Tibial artery (tissue), 4 donors: ENCODE results near the gene TMEM165.

Experiments used
- DNase-seq, 2 donors: peaks; one replicate each; pipeline ENCODE4 v3.0.0-alpha.2; 2019
- H3K27ac ChIP-seq, 2 donors: fragments of 200-600 bp; sonication (generic) in 1 of 2; 1 replicate in 1 of 2; 2 replicates in 1 of 2; pipeline ENCODE4 v1.5.1; 2018 to 2019; ENCODE audit warnings: mild to moderate bottlenecking in 1 of 2
- H3K27me3 ChIP-seq, 2 donors: fragments of 200-600 bp; sonication (generic) in 1 of 2; one replicate each; pipeline versions ENCODE4 v1.5.1 to v1.6.0; 2016 to 2019
- H3K36me3 ChIP-seq, 3 donors: fragments of 200-600 bp; sonication (generic) in 2 of 3; one replicate each; pipeline ENCODE4 v1.5.1; 2016 to 2019; ENCODE audit warnings: mild to moderate bottlenecking in 2 of 3
- H3K4me1 ChIP-seq, 4 donors: fragments of 200-600 bp; sonication (generic) in 2 of 4; 1 replicate in 3 of 4; 2 replicates in 1 of 4; pipeline ENCODE4 v1.5.1; 2016 to 2019
- H3K4me3 ChIP-seq, 2 donors: fragments of 200-600 bp; sonication (generic) in 1 of 2; 1 replicate in 1 of 2; 2 replicates in 1 of 2; pipeline ENCODE4 v1.5.1; 2018 to 2019; ENCODE audit warnings: mild to moderate bottlenecking in 2 of 2
- H3K9me3 ChIP-seq, 3 donors: fragments of 200-600 bp; sonication (generic) in 1 of 3; one replicate each; pipeline ENCODE4 v1.5.1; 2016 to 2019
- CTCF ChIP-seq, 2 experiments: fragments of 200-600 bp in 1 of 2; fragments of 450-650 bp in 1 of 2; IDR thresholded peaks; one replicate each; pipeline ENCODE4 v1.5.1; 2017 to 2019; ENCODE audit warnings: antibody characterized with exemption in 2 of 2, mild to moderate bottlenecking in 1 of 2, moderate library complexity in 1 of 2
- intact Hi-C: fragments of 100-400 bp; cut with DNase I; formaldehyde crosslinking; loops from one replicate; pipeline ENCODE4 v1.15.0; 2023; ENCODE audit warnings: low total_unique reads

The TMEM165 gene

GRCh38 chr4:55373461-55373860 lies 22.3 kb upstream of the TMEM165 start:
- TF ChIP-seq CTCF (IDR thresholded peaks at IDR 0.05), result no peak
- intact Hi-C loops, result no loop called here

GRCh38 chr4:55376698-55377097 lies 19.1 kb upstream of the TMEM165 start:
- no peak for DNase-seq
- no peaks in the 10 kb centered on the region for H3K9me3 ChIP-seq
- no peaks in the 10 kb centered on the region for H3K27me3 ChIP-seq
- intact Hi-C loops, result no loop called here
- TF ChIP-seq CTCF (IDR thresholded peaks at IDR 0.05), result no peak
- no peaks in the 10 kb centered on the region for H3K4me1 ChIP-seq
- H3K36me3 ChIP-seq, result no peaks in the 10 kb centered on the region
- no peak overlapping the region for H3K27ac ChIP-seq
- no peak overlapping the region for H3K4me3 ChIP-seq

More at GRCh38 chr4:55373461-55373860, 22.3 kb upstream of the TMEM165 start:
- Histone ChIP-seq H3K36me3 (peaks cover 0 to 14% (median 0%) of the 10 kb centered on the region in 3 donors), H3K27me3 (no peaks in the 10 kb centered on the region), H3K4me3 (no peak overlapping the region), H3K4me1 (no peaks in the 10 kb centered on the region), H3K27ac (no peak overlapping the region), H3K9me3 (no peaks in the 10 kb centered on the region)
- DNase-seq, result no peak

DNA sequence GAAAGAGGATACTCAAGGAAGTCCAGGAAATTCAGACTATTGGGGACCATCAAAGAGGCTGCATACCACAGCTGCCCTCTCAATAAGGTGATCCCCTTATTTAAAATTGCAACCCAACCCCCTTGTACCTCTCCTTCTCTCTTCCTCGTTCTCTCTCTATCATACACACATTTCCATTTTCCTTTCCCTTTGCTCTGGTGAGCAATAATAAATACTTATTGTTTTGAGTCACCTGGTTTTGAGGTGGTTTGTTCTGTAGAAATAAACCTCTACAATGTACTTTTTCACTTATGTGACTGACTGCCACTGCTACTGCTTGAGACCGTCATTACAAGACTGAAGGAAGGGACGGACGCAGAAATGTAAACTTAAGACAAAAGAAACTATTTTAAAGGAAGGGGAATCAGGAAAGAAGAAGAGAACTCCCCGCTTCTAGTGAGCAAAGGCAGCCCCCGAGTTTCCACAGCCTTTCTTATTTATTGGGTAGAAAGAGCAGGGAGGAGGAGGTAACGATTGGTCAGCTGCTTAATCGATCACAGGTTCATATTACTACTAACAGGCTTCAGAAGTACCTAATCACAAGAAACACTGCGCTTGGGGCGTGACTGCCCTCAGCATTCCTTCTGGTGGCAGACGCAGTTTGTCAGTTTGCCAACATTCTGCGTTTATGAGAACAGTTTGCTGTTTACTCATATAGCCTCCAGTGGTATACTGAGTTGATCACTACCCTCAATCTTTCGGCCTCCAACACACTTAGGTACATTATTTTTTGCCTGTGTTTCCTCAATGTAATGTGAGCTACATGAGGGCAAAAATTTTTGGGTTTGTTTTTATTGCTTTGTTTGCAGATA lies 16.9 kb upstream of the TMEM165 start:
- Histone ChIP-seq H3K9me3 (no peaks in the 10 kb centered on the region), H3K27ac (no peak overlapping the region), H3K4me3 (no peak overlapping the region), H3K36me3 (no peaks in the 10 kb centered on the region), H3K27me3 (no peaks in the 10 kb centered on the region), H3K4me1 (no peaks in the 10 kb centered on the region)
- DNase-seq, result no peak
- no peak for TF ChIP-seq CTCF (IDR thresholded peaks at IDR 0.05)
- intact Hi-C loops, result no loop called here

DNA sequence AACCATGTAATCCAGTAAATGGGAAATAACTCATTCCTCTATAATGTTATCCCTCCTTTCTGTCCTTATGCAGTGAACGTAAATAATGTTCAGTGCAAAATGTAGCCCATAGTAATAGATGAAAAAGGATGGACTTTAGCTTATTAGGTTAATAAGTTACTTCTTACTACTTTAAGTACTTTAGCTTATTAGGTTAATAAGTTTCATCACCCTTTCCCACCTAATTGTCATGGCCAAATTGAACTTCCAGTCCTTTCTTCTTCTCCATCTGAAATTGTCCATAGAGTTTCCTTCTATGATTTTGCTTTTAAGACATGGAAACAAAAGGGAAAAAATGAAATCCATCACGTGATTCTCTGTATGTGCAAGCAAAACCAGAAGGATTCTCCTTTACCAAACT lies 15.2 kb upstream of the TMEM165 start:
- H3K9me3 ChIP-seq, result no peaks in the 10 kb centered on the region
- H3K27ac ChIP-seq, result no peak overlapping the region
- intact Hi-C loops, result no loop called here
- H3K36me3 ChIP-seq, result no peaks in the 10 kb centered on the region
- no peak for TF ChIP-seq CTCF (IDR thresholded peaks at IDR 0.05)
- no peak overlapping the region for H3K4me3 ChIP-seq
- DNase-seq, result no peak
- no peaks in the 10 kb centered on the region for H3K27me3 ChIP-seq
- no peaks in the 10 kb centered on the region for H3K4me1 ChIP-seq

- no peak overlapping the region for H3K27ac ChIP-seq
- no peaks in the 10 kb centered on the region for H3K4me1 ChIP-seq
- no peaks in the 10 kb centered on the region for H3K27me3 ChIP-seq
- no peaks in the 10 kb centered on the region for H3K36me3 ChIP-seq
- TF ChIP-seq CTCF (IDR thresholded peaks at IDR 0.05), result no peak
- no peak overlapping the region for H3K4me3 ChIP-seq
- no peak for DNase-seq
- no peaks in the 10 kb centered on the region for H3K9me3 ChIP-seq
- intact Hi-C loops, result no loop called here
These were observed 14.3 kb upstream of the TMEM165 start for GRCh38 chr4:55381502-55381901.
